ENCODE data around the gene ZBTB38. TPM values are rescaled to one million over a fixed set of nuclear protein-coding genes. Genes with fewer than 3 reads are reported as not detected.
A peak's percentile ranks its signal among the peaks of the same experiment; 100 is the strongest.

The ZBTB38 gene
- total RNA-seq, 2 donors from 2014 or later: 151 to 169 TPM

DNA sequence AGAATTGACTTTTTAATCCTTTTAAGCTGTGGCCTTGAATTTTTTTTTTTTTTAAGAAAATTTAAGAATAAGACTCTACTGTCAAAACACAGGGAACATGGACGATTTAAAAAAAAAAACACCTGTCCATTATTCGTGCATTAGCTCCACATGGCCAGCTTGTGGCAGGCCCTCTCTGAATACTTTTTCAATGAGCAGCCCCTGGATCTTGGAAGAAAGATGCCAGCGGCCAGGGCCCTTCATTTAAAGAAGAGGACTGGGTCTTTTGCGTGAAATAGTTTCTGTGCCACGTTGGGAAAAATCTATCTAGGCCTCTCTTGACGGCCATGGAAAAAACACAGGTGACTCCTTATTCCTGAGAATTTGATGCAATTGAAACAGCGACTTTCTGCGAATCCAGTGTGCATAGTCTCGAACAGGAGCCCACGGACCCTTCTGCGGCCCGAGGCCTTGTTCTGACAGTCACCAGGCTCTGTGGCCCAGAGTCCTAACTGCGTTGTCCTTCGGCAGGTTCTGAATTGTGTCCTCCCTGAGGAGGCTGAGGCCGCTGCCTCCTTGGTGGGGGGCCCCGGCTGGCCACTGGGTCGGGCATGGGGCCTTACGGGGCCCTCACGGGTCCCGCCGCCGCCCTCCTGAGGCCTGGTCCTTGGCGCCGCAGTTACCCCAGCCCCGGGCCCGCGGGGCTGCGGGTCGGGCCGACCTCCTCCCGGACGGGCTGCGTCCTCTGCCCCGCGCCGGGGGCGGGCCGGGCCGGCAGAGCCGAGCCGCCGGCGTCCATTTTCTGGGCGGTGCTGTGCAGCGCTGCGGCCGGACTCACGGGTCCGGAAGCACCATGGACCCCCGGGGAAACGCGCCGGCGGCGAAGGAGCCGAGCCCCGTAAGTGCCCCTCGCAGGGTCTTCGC, 33.5 kb downstream of the ZBTB38 start:
- Histone ChIP-seq H3K9me3 (no peaks in the 10 kb centered on the region), H3K4me3 (peak overlapping the region; percentile 79 to 83), H3K27ac (peak overlapping the region; percentile 97 to 99), H3K27me3 (replicated peaks; ENCODE audit: insufficient read depth) (no peaks in the 10 kb centered on the region), H3K36me3 (no peaks in the 10 kb centered on the region), H3K4me1 (replicated peaks) (peaks cover 3% of the 10 kb centered on the region)
- DNase-seq (ENCODE audit: low spot score): no peak
- WGBS: 7% methylated on average over 43 of the region's 59 CpGs
- intact Hi-C loops (cut with DNase I): loop anchor here (5.0 kb wide), 1 partner anchor 40 kb away; no protein-coding TSS in a partner anchor
- TF ChIP-seq POLR2AphosphoS5 (IDR thresholded peaks at IDR 0.05) (no peak), CTCF (IDR thresholded peaks at IDR 0.05) (peak in 1 of 4 experiments; percentile 2), POLR2A (IDR thresholded peaks at IDR 0.05) (peak; percentile 8)

DNA sequence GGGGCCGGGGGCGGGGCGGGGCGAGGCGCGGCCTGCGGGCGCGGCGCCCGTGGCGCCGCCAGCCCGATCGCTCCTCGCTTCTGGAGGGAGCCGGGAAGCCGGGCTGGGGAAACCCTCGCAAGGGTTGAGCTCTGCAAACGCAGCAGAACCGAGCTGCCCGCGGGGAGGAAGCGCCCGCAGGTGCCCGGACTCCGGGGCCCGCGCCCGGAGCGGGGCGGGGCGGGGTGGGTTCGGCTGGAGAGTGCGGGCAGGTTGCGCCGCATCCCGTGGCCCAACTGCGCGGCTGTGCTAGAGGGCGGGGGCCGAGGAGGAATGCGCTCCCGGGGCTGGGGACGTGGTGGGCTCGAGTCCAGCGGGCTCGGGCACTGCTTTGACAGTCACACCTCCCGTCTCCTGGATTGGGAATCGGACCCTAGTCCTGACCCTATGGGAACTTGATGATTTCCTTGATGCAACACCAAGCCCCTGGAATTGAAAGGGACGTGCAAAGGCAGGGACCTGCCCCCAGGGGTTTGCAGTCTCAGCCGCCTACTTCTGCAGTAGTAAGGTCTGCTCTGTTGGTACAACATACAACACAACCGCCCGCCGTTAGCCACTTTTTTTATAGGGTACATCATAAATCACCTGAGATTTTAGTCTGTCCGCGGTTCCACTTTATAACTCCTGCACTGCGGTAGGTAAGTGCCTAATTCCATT, 34.3 kb downstream of the ZBTB38 start:
- intact Hi-C loops (cut with DNase I): loop anchor here (5.0 kb wide), 1 partner anchor 40 kb away; no protein-coding TSS in a partner anchor

GRCh38 chr3:141403576-141403975, 35.3 kb downstream of the ZBTB38 start:
- H3K27me3 ChIP-seq (replicated peaks; ENCODE audit: insufficient read depth): no peaks in the 10 kb centered on the region
- intact Hi-C loops (cut with DNase I): loop anchor here (5.0 kb wide), 1 partner anchor 39 kb away; no protein-coding TSS in a partner anchor
- no peak for TF ChIP-seq CTCF (IDR thresholded peaks at IDR 0.05)
- no peak for TF ChIP-seq POLR2AphosphoS5 (IDR thresholded peaks at IDR 0.05)
- TF ChIP-seq POLR2A (IDR thresholded peaks at IDR 0.05): no peak
- H3K27ac ChIP-seq: peak overlapping the region; percentile 97 to 99
- whole genome bisulfite sequencing: 65% methylated on average over 4 of the region's 4 CpGs
- no peak for DNase-seq (ENCODE audit: low spot score)
- H3K9me3 ChIP-seq: no peaks in the 10 kb centered on the region
- H3K4me1 ChIP-seq (replicated peaks): peaks cover 3% of the 10 kb centered on the region
- no peaks in the 10 kb centered on the region for H3K36me3 ChIP-seq
- H3K4me3 ChIP-seq: peak overlapping the region in 1 of 2 donors; percentile 83

More for the DNA sequence above, 34.3 kb downstream of the ZBTB38 start:
- H3K9me3 ChIP-seq: no peaks in the 10 kb centered on the region
- H3K4me1 ChIP-seq (replicated peaks): peaks cover 3% of the 10 kb centered on the region
- H3K36me3 ChIP-seq: no peaks in the 10 kb centered on the region
- 1% methylated on average over 27 of the region's 58 CpGs for WGBS
- H3K27me3 ChIP-seq (replicated peaks; ENCODE audit: insufficient read depth): no peaks in the 10 kb centered on the region
- H3K27ac ChIP-seq: peak overlapping the region; percentile 97 to 99
- TF ChIP-seq POLR2AphosphoS5 (IDR thresholded peaks at IDR 0.05) (peak; percentile 78), CTCF (IDR thresholded peaks at IDR 0.05) (no peak), POLR2A (IDR thresholded peaks at IDR 0.05) (peak; percentile 53)
- peak; percentile 75 for DNase-seq (ENCODE audit: low spot score)
- peak overlapping the region; percentile 79 to 83 for H3K4me3 ChIP-seq

GRCh38 chr3:141405025-141405424, 36.7 kb downstream of the ZBTB38 start:
- H3K9me3 ChIP-seq: no peaks in the 10 kb centered on the region
- intact Hi-C loops (cut with DNase I): no loop called here
- H3K4me3 ChIP-seq: no peak overlapping the region
- DNase-seq (ENCODE audit: low spot score): no peak
- no peaks in the 10 kb centered on the region for H3K36me3 ChIP-seq
- peaks cover 16% of the 10 kb centered on the region for H3K4me1 ChIP-seq (replicated peaks)
- 95% methylated on average over 3 of the region's 3 CpGs for WGBS
- peak overlapping the region in 1 of 2 donors; percentile 99 for H3K27ac ChIP-seq
- TF ChIP-seq POLR2A (IDR thresholded peaks at IDR 0.05) (no peak), CTCF (IDR thresholded peaks at IDR 0.05) (no peak), POLR2AphosphoS5 (IDR thresholded peaks at IDR 0.05) (no peak)
- H3K27me3 ChIP-seq (replicated peaks; ENCODE audit: insufficient read depth): no peaks in the 10 kb centered on the region
